DND-41 (cell line): ENCODE results near the gene TAGAP.

Experiments used
- EZH2 ChIP-seq: IDR thresholded peaks from 3 replicates; pipeline ENCODE4 v1.6.1; 2012; ENCODE audit warnings: borderline replicate concordance, low read depth, mild to moderate bottlenecking, moderate library complexity, low read length, inconsistent platforms; ENCODE audit not compliant: severe bottlenecking
- TF ChIP-seq, protein P1 (sequence below): IDR thresholded peaks from 2 replicates; pipeline ENCODE4 v1.5.1; 2012; ENCODE audit warnings: borderline replicate concordance, low read length, moderate library complexity, mild to moderate bottlenecking; ENCODE audit not compliant: poor library complexity, severe bottlenecking; ENCODE audit errors: extremely low read depth

DNA sequence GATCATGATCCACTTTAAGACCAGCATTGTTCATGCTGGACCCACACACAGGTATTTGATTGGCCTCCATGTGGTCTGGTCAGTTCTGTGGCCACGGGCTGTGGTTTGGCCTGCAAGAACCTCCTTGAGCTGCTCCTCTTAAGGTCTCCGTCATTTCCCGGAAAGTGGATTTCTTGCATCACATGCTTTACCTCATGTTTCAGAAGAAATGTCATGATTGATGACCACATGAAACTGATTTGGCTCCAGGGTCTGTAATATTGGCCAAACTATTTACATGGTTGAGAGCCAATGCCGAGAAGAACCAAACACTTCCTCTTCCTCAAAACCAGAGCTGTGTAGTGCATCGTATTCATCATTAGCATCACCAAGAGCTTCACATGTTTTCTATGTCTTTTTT lies 31.6 kb downstream of the TAGAP start:
- TF ChIP-seq, protein P1, sequence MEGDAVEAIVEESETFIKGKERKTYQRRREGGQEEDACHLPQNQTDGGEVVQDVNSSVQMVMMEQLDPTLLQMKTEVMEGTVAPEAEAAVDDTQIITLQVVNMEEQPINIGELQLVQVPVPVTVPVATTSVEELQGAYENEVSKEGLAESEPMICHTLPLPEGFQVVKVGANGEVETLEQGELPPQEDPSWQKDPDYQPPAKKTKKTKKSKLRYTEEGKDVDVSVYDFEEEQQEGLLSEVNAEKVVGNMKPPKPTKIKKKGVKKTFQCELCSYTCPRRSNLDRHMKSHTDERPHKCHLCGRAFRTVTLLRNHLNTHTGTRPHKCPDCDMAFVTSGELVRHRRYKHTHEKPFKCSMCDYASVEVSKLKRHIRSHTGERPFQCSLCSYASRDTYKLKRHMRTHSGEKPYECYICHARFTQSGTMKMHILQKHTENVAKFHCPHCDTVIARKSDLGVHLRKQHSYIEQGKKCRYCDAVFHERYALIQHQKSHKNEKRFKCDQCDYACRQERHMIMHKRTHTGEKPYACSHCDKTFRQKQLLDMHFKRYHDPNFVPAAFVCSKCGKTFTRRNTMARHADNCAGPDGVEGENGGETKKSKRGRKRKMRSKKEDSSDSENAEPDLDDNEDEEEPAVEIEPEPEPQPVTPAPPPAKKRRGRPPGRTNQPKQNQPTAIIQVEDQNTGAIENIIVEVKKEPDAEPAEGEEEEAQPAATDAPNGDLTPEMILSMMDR = no peak
- TF ChIP-seq EZH2 = no peak
